Frontal cortex (tissue), 4 donors: ENCODE results near the gene KLF13. TPM values are rescaled to one million over a fixed set of nuclear protein-coding genes. Genes with fewer than 3 reads are reported as not detected.

Source experiments
- DNase-seq, 2 donors: peaks; one replicate each; pipeline ENCODE4 v3.0.0; 2012; ENCODE audit warnings: low spot score in 2 of 2
- FAIRE-seq: peaks from 2 replicates; lab custom pipeline; 2012; peaks lifted over from hg19 to GRCh38; lab: Jason Lieb, UNC
- total RNA-seq: library from RNA; depleted of rRNA; stranded (reverse); fragments of >200 nt; gene quantifications from one replicate; pipeline ENCODE4 v1.2.3, GENCODE V29; 2014
- donor health status: control.
- donor health status: control.
- donor health status: control.

KLF13 gene
- total RNA-seq, 1 donor from 2014 or later = 45.2 TPM

DNA sequence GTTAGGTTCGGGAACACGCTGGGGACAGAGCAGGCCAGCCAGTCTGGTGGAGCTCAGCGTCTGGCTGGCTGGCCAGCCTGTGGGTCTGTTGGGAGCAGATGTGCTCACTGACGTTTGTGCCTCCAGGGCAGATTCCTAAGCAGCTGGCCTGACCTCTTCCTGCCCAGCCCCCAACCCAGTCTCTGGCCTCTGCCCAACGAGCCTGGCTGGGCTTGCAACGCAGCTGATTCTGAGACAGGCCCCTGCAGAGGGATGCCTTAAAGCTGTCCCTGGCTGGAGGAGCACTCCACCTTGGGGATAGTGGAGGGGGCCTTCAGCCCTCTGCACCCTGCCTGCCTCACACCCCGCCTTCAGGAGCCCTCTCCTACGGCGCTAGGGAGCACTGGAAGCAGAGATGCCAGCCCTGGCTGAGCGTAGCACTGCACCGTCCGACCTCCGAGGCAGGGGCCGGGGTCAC lies 46.0 kb downstream of the KLF13 start:
- peak in 1 of 2 donors; percentile 68 for DNase-seq
- no peak for FAIRE-seq

DNA sequence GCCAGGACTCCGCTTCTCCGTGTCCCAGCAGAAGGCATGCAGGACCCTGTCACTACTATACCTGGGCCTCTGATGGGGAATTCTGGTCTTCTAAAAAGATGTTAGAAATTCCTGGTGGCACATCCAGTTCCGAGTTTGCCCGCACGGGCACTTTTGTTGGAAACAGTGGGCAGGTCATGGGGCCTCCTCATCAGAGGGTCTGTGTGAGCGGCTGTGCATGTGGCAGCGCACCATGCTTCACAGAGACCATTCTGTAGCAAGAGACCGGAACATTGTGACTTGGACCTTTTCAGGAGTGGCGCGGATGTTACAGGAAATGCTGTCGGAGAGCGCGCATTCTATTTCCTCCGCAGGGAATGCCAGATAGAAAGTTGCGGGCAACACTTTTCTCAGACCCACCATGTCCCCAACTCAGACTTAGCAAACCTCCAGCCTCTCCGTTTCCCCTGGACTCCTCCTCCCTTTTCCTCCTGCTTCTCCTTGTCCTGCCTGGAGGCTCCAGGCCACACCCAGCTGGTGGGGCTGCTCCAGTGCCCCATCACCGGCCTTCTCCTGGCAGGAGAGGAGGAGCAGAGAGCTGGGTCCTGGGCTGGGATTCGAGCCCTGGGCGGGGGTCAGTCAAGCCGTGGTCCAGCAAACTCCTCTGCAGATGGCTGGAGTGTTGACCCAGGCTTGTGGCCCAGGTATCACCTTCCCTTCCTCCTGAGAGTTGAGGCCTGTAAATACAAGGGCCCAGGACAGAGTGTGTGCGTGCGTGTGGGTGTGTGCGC lies 46.6 kb downstream of the KLF13 start:
- DNase-seq = no peak
- FAIRE-seq = no peak

DNA sequence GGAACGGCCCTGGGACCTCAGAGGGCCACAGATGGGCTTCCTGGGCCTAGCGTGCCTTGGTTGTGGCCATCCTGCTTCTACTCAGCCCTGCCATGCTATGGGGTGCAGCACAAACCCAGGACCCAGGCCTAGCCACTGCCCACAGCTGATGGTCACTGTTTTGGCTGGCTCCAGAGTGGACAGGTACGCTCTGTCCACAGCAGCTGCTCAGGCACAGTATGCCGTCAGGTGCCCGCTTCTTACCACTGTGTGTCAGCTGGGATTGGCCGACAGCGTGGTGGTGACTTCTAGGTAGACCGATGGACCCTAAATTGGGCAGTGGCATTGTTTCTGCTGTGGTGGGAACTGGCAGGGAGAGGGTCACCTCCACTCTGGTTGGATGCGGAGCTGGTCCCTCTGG lies 47.3 kb downstream of the KLF13 start:
- FAIRE-seq = no peak
- no peak for DNase-seq

DNA sequence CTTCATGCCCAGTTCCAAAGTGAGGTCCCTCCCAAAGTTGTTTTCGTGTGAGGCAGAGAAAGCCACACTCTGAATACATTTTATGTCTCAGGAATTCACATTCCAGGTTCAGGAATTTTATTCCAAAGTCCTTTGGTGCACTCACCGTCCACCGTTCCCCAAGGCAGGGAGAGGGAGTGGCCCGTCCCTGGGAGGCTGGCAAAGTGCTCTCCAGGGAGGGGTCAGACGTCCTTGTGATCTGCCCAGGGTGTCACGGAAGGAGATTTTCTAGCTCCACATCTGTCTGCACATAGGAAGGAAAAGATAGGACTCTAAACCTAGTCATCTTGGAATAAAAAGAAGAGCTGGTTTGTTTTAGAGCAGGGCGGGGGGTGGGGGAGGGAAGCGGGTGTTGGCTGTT lies 47.9 kb downstream of the KLF13 start:
- no peak for FAIRE-seq
- DNase-seq = no peak

DNA sequence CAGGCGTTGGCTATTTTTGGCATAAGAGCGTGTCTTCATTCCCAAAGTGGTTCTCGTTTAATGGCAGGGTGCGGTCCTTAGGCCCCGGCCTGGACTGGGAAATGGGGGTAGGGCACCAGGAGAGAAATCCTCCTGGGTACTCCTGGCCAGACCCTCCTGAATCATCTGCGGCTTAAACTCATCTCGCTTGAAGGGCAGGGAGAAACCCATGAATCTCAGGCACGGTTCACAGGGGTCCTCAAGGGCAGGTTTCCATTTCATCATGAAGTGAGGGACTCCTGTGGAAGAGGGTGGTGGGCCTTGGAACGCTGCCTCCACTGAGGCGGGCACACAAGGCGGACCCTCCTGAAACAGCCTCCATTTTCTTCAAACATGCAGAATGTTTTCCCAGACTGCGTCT lies 48.4 kb downstream of the KLF13 start:
- no peak for FAIRE-seq
- no peak for DNase-seq

DNA sequence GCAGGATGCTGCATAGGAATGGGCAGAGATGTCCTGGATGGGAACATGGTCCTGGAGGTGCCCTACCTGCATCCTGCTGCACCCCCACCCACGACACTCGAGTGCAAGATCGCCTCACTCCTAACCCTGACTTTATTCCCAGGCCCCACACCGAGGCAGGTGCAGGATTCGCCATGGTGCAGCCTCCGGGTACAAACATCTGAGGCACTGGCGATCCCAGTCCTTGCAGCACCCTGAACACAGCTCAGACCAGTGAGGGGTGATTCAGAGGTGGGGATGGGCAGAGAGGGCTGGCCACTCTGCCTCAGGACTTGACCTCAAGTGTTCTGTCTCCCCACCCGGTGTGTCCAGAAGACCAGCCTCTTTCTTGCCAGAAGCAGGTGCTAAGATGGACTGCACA lies 49.1 kb downstream of the KLF13 start:
- FAIRE-seq = no peak

DNA sequence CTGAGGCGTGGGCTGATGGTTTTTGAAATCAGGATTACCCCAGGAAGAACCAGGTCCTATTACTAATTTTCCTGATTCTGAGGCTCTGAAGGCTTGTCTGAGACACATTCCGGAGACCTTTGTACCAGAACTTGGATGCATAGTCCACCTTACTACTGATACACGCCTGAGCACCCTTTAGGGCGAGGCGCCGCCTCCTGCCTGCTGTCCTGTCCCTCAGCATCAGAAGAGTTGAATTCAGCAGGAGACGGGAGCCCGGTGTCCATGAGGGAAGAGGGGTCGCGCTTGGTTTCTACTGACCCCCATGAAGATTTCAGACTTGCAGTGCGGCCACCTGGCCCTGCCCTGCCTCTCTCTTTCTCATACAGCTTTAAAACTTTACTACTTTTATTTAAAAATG lies 49.9 kb downstream of the KLF13 start:
- DNase-seq (no peak), FAIRE-seq (no peak)

More for the DNA sequence above, 49.1 kb downstream of the KLF13 start:
- no peak for DNase-seq

DNA sequence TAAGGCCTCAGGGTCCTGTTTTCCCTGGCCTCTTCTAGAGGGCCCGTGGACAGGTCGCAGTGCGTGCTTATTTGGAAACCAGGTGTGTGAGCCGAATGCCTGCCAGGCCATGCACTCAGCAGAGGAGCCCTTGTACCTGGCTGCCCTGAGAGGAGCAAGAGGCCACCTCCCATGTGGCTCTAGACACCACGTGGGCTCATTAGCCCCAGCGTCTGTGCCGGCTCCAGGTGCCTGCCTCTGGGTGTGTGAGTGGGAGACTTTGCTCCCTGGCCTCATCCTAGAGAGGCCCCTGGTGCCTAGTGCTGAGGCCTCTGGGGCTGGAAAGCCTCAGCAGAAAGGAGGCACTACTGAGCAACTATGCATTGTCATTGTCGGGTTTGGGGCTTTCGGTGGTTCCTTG lies 50.4 kb downstream of the KLF13 start:
- FAIRE-seq = no peak
- DNase-seq = no peak

DNA sequence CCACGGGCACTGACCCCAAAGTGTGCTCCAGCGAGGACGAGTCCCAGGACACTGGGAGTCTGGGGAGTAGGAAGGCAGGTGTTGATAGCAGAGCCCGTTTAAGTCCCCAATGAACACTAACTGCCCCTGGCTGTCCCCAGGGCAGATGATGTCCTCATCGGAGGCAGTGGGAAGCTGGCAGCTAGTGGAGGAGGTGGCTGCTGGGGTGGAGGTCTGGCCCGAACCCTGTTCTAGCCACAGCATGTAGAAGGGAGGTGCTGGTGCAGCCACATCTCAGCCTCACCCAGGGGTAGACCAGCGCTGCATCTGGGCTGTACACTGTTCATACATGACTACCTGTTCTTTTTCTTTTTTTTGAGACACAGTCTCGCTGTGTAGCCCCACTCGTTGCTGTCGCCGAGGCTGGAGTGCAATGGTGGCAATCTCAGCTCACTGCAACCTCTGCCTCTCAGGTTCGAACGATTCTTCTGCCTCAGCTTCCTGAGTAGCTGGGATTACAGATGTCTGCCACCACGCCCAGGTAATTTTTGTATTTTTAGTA lies 51.8 kb downstream of the KLF13 start:
- no peak for DNase-seq
- no peak for FAIRE-seq

DNA sequence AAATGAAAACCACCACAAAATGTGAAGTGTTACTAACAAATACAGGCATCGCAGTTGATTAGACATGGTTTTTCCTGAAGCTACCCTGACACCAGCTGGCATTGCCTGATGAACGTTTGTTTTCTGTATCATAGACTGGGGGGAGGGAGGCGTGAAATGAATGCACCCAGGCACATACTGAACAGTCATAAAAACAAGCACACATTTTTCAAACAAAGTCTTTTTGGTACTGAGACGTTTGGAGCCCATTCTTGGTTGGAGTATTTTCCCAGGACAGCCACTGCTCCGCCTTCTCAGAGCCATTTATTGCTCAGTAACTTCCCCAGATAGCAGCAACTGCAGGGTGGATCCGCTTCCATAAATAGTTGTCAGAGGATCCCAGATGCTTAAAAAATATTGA lies 52.4 kb downstream of the KLF13 start:
- DNase-seq = no peak
- FAIRE-seq = no peak

DNA sequence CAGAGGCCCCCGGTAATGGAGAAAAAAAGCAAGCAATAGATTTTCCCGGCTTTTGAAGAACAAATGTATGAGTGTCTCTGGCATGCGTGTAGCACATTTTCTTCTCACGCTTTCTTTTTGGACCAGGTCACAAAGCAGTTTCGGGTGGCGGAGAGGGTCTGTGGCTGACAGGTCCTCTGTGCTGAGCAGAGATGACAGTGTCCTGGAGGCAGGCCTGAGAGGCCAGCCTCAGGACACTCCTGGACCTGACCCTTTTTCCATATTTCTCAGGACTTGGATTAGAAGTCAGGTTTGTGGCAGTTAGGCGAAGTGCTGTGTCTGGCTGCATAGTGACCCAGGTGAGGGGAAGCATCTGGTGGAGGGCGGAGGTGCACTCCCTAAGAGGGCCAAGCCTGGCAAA lies 52.9 kb downstream of the KLF13 start:
- DNase-seq = no peak
- no peak for FAIRE-seq

DNA sequence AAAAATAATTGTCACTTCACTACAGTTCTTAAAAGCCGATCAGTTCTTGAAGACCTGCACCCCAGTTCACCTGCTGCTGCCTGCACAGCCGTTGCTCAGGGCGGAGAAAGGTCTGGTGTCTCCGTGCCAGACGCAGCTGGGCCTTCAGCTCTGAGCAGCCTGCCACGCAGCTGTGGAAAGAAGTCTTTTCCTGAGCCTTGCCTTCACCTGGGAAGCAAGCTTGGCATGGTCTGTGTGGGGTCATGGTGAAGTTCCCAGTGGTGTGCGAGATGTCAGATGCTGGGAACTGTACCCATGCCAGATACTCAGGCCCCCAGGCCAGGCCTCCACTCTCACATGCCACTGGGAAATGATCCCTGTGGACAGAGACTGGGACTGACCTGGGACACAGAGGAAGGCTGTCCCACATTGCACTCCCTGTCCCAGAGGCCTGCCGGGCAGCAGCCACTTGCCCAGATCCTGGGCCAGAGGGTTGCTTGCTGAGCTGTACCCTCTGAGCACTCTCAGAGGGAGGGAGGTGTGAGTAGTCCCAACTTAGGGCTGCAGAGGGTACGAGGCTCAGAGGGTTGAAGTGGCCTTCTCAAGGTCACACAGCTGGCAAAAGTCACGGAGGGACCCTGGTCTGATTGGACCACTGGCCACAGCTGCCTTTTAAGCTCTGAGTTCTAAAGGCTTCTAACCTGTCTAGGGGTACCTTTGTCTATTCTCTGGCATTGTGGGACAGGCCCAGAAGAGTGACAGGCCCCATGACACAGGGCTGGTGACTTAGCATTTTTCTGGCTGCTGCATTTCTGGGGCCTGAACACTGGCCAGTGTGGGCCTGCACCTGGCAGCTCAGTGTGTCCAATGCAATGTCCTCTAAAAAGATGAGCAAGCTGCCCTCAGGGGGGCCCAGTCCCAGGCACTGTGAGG lies 55.4 kb downstream of the KLF13 start:
- no peak for FAIRE-seq
- no peak for DNase-seq

DNA sequence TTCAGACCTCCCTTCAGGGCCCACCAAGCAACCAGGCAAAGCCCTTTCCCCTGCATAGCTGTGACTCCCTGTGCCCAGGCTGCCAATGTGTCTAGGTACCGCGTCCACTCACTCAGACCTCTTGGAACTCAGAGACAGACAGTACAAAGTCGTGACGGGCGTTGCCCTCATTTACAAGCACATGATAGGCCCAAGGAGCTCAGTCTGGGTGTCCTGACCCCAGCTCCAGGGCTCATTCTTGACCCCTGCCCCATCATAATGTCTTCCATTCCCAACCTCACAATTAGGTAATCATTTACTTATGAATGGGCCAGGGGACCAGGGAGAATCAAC lies 56.0 kb downstream of the KLF13 start:
- no peak for DNase-seq
- FAIRE-seq = no peak

DNA sequence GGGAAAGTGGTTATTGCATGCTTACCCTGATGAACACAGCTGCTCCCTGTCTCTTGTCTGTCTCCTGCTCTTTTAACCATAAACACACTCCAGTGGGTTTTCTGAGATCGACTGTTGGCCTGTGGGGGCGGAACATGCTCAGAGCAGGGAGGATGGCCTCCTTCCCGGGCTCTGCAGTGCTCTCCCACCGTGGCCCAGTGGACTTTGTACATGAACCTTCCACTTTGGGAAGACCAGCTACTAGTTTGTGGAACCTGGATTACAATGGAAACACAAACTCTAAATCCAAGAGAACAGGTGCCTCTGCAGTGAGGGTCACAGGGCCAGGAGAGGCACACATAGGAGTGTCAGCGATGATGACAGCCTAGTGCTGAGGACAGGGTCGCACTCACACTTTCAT lies 56.5 kb downstream of the KLF13 start:
- FAIRE-seq (no peak), DNase-seq (no peak)

DNA sequence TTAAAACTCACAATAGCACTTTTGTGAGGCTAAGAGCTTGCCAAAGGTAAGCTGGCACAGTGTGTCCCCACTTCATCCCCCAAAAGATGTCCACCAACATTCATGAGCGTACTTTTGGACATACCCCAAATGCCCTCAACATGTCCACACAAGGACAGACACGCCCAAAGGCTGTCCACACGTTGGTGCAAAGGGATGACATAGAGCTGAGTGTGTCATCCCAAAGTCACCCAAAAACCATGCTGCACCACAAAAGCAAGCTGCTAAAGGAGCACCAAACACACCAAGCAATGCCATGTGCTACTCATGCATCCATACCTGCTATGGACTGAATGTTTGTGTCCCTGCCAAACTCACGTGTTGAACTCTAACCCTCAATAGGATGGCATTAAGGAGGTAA lies 57.9 kb downstream of the KLF13 start:
- FAIRE-seq = no peak

DNA sequence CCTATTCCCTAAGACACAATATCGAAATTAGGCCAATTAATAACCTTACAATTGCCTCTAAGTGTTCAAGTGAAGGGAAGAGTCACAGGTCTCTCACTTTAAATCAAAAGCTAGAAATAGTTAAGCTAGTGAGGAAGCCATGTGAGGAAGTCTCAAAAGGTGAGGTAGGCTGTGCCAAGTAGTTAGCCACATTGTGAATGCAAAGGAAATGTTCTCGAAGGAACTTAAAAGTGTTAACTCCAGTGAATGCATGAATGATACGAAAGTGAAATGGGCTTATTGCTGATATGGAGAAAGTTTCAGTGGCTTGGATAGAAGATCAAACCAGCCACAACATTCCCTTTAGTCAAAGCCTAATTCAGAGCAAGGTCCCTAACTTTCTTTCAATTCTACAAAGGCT lies 59.1 kb downstream of the KLF13 start:
- FAIRE-seq (no peak), DNase-seq (no peak)

More for the DNA sequence above, 57.9 kb downstream of the KLF13 start:
- DNase-seq = no peak

DNA sequence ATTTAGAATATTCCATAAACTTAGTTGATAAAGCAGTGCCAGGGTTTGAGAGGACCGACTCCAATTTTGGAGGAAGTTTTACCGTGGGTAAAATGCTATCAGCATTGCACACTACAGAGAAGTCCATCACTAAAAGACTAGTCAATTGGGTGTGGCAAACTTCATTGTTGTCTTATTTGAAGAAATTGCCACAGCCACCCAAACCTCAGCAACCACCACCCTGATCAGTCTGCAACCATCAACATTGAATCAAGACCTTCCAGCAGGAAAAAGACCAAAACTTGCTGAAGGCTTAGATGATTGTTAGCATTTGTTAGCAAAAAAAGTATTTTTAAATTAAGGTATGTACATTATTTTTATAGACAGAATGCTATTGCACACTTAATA lies 60.5 kb downstream of the KLF13 start:
- FAIRE-seq (no peak), DNase-seq (no peak)

DNA sequence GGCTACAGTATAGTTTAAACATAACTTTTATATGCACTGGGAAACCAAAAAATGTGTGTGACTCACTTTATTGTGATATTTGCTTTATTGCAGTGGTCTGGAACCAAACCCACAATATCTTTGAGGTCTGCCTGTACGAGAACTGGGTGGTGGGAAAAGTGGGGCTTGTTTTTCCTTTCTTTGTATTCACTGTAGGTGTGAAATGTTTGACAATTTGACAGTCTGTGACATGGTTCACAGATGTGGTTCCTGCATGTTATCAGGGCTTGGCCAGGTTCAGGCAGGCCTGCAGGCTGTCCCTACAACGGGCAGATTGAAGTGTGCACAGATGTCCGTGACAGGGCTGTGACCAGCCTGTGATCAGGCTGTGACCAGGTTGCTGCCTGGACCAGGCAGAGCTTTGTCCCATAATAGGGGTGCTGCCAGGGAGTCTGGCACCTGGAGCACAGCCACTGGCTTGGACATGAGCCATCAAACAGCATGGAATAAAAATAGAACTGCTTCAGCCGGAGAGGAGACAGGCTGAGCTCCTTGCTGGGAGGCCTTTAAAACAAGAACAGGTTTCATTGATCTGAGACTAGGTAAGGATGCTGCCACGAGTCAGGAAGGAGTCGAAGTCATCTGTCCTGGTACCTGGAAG lies 61.0 kb downstream of the KLF13 start:
- peak in 1 of 2 donors; percentile 17 for DNase-seq
- no peak for FAIRE-seq

DNA sequence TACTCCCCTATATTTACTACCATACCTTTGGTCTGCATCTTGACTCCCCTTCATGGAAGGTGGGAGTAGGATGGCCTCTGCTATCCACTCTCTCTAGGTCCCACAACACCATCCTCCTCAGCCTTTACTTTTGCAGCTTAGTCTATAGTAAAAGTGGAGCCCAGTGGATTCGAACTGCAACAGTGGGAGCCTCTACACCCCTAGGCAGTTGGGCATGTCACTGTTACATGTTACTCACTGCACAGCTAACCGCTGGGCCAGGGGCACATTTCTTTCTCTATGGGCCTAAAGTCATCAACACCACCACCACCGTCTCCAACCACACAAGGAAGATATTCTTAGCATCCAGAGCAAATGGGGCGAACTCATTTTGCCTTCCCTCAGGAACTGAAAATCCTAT lies 62.9 kb downstream of the KLF13 start:
- no peak for DNase-seq
- no peak for FAIRE-seq

DNA sequence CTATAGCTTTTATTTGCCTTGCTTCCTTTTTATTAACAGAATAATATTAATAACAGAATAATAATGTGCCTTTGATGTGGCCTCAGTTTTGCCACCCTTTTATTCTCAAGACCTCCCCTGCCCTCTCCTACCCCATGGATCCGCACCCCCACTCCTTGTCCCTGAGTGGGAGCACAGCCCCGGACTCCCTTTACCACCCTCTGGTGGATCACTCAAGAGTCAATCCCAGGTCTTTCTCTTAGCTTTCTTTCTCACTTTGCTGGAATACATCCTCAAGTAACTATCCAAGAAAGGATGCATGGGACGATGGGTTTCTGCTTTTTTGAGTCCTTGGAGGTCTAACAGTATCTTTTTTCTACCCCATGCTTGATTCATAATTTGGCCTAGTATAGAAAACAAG lies 63.4 kb downstream of the KLF13 start:
- FAIRE-seq = no peak
- no peak for DNase-seq
